T-cell (primary cell): ENCODE results near the gene OTUD1. TPM values are rescaled to one million over a fixed set of nuclear protein-coding genes. Genes with fewer than 3 reads are reported as not detected.

Experiments used
- ATAC-seq, 4 experiments: fragments of 200-7000 bp in 3 of 4; fragments of 150-1000 bp in 1 of 4; cut with Tn5 transposase; replicated peaks in 1 of 4; 1 replicate in 3 of 4; 2 replicates in 1 of 4; pipeline ENCODE4 v1.10.0; 2021; ENCODE audit warnings: moderate library complexity in 3 of 4, mild to moderate bottlenecking in 2 of 4, moderate number of reproducible peaks in 1 of 4
- CTCF ChIA-PET, 2 donors: fragments of 300-600 bp; sonication (Branson Sonifier 250); formaldehyde crosslinking; loops; one replicate each; lab custom pipeline; 2022; ENCODE audit warnings: antibody characterized with exemption in 2 of 2; lab: Charles Lee
- POLR2A ChIA-PET, 2 donors: fragments of 300-600 bp; sonication (Branson Sonifier 250); formaldehyde crosslinking; loops; one replicate each; lab custom pipeline; 2022; ENCODE audit warnings: antibody characterized with exemption in 2 of 2; lab: Charles Lee
- DNase-seq, 35 experiments: peaks; one replicate each; pipeline versions ENCODE4 v3.0.0 to v3.0.0-alpha.2; 2013 to 2023
- H3K27ac ChIP-seq: one replicate; pipeline ENCODE4 v1.5.1; 2013; ENCODE audit warnings: low read length
- H3K27me3 ChIP-seq, 2 experiments: replicated peaks in 1 of 2; 1 replicate in 1 of 2; 2 replicates in 1 of 2; pipeline versions ENCODE4 v1.6.1 to v1.7.0; 2013; ENCODE audit warnings: low read length in 1 of 2, mixed read lengths in 1 of 2; ENCODE audit not compliant: control insufficient read depth in 2 of 2, insufficient read depth in 2 of 2; ENCODE audit errors: extremely low read depth in 1 of 2
- H3K36me3 ChIP-seq, 2 donors: 1 replicate in 1 of 2; 2 replicates in 1 of 2; pipeline versions ENCODE4 v1.6.1 to v1.7.0; 2013; ENCODE audit warnings: low read length in 1 of 2; ENCODE audit not compliant: control insufficient read depth in 2 of 2, insufficient read depth in 1 of 2; ENCODE audit errors: extremely low read depth in 1 of 2
- H3K4me1 ChIP-seq, 2 experiments: 1 replicate in 1 of 2; 2 replicates in 1 of 2; pipeline versions ENCODE4 v1.6.1 to v1.7.0; 2013; ENCODE audit warnings: low read length in 2 of 2, mixed read lengths in 1 of 2; ENCODE audit not compliant: insufficient read depth in 2 of 2, control insufficient read depth in 1 of 2; ENCODE audit errors: extremely low read depth in 1 of 2
- H3K4me3 ChIP-seq, 2 donors: 1 replicate in 1 of 2; 2 replicates in 1 of 2; pipeline versions ENCODE4 v1.5.1 to v1.7.0; 2013; ENCODE audit warnings: mild to moderate bottlenecking in 2 of 2, low read length in 1 of 2, moderate library complexity in 1 of 2; ENCODE audit not compliant: control insufficient read depth in 1 of 2; ENCODE audit errors: extremely low read depth in 1 of 2
- H3K9me3 ChIP-seq: 2 replicates; pipeline ENCODE4 v1.7.0; 2013
- H3K27ac Mint-ChIP-seq, 2 donors: one replicate each; pipeline ENCODE4 v1.8.0; 2020 to 2021; ENCODE audit warnings: mild to moderate bottlenecking in 2 of 2, mixed read lengths in 2 of 2
- H3K27me3 Mint-ChIP-seq, 2 donors: one replicate each; pipeline ENCODE4 v1.8.0; 2021 to 2022; ENCODE audit warnings: mixed read lengths in 2 of 2
- H3K36me3 Mint-ChIP-seq: one replicate; pipeline ENCODE4 v1.8.0; 2021; ENCODE audit warnings: mixed read lengths
- H3K4me1 Mint-ChIP-seq, 3 donors: one replicate each; pipeline ENCODE4 v1.8.0; 2020 to 2022; ENCODE audit warnings: mixed read lengths in 3 of 3, mild to moderate bottlenecking in 1 of 3
- H3K4me3 Mint-ChIP-seq, 3 donors: one replicate each; pipeline ENCODE4 v1.8.0; 2020 to 2022; ENCODE audit warnings: mild to moderate bottlenecking in 3 of 3, mixed read lengths in 3 of 3, moderate library complexity in 3 of 3
- H3K9me3 Mint-ChIP-seq, 3 donors: one replicate each; pipeline ENCODE4 v1.8.0; 2020 to 2022; ENCODE audit warnings: mixed read lengths in 3 of 3
- WGBS: methylation state at CpG from one replicate; pipeline ENCODE4 v1.1.5; 2013; ENCODE audit warnings: missing lambda C conversion rate; ENCODE audit not compliant: insufficient coverage; 5-methylcytosine and 5-hydroxymethylcytosine counted together
- total RNA-seq, 35 experiments: library from RNA in 6 of 35; stranded (reverse) in 6 of 35; fragments of 120-200 nt in 1 of 35; gene quantifications; one replicate each; pipeline versions ENCODE4 v1.2.1 to v1.2.4 and lab custom pipeline; 2013 to 2026

The OTUD1 gene
- total RNA-seq, 5 donors from 2014 or later (not counting 1 experiment from before 2014, with no cell fraction given): 23.0 to 55.8 (median 28.5) TPM

DNA sequence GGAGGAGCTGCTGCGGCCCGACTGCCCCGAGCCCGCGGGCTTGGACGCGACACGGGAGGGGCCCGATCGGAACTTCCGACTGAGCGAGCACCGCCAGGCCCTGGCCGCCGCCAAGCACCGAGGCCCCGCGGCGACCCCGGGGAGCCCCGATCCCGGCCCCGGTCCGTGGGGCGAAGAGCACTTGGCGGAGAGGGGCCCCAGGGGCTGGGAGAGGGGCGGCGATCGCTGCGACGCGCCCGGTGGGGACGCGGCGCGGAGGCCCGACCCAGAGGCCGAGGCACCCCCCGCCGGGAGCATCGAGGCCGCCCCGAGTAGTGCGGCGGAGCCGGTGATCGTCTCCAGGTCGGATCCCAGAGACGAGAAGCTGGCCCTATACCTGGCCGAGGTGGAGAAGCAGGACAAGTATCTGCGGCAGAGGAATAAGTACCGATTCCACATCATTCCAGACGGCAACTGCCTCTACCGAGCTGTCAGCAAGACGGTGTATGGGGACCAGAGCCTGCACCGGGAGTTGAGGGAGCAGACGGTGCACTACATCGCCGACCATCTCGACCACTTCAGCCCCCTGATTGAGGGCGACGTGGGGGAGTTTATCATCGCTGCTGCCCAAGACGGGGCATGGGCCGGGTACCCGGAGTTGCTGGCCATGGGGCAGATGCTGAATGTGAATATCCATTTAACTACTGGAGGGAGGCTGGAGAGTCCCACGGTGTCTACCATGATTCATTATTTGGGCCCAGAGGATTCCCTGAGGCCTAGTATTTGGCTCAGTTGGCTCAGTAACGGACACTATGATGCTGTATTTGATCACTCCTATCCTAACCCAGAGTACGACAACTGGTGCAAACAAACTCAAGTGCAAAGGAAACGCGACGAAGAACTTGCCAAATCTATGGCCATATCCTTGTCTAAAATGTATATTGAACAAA, 1.4 kb downstream of the OTUD1 start:
- Histone ChIP-seq H3K36me3 (peaks cover 0 to 3% of the 10 kb centered on the region in 2 donors), H3K9me3 (no peaks in the 10 kb centered on the region), H3K27me3 (no peaks in the 10 kb centered on the region), H3K4me1 (peaks cover 12 to 25% of the 10 kb centered on the region in 2 experiments), H3K4me3 (peak overlapping the region; percentile 68 to 70), H3K27ac (no peak overlapping the region)
- ChIA-PET CTCF (no interaction called here), POLR2A (interaction anchor here in 1 of 2 donors (0.5 kb wide), 1 partner anchor 1189 kb away, joined by 4 read pairs; no protein-coding TSS in a partner anchor)
- Mint-ChIP-seq H3K27ac (peak overlapping the region; percentile 83 to 91), H3K4me3 (peak overlapping the region; percentile 89 to 92 (median 91)), H3K9me3 (no peaks in the 10 kb centered on the region), H3K36me3 (peaks cover 19% of the 10 kb centered on the region), H3K27me3 (no peaks in the 10 kb centered on the region), H3K4me1 (peaks cover 43 to 47% (median 47%) of the 10 kb centered on the region in 3 donors)
- DNase-seq: peak in 24 of 35 experiments; percentile 1 to 46 (median 14)
- WGBS: 3% methylated on average over 65 of the region's 73 CpGs
- ATAC-seq: peak in 2 of 4 experiments; percentile 2 to 4

GRCh38 chr10:23441251-23441650, 2.4 kb downstream of the OTUD1 start:
- no peaks in the 10 kb centered on the region for H3K27me3 Mint-ChIP-seq

DNA sequence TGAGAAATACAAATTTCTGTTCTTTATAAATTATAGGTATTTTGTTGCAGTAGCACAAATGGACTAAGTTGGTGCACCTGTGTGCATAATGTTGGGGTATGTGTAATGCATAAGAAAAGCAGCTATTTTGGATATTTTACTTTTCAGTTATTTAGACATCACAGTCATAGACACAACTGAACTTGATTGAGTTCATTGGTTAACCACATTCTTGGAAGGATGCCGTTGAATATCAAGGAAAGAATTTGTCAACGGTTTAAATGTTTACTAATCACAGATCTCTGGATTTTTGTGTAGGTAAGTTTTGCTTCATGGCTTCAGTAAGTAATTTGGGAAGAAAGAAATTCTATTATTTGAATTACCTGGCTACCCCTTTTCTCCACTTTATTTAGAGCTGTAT, 4.1 kb downstream of the OTUD1 start:
- Mint-ChIP-seq H3K4me1 (peaks cover 53 to 59% (median 57%) of the 10 kb centered on the region in 3 donors), H3K36me3 (peaks cover 29% of the 10 kb centered on the region), H3K4me3 (peak overlapping the region; percentile 89 to 92 (median 91)), H3K27ac (no peak overlapping the region), H3K27me3 (no peaks in the 10 kb centered on the region), H3K9me3 (no peaks in the 10 kb centered on the region)
- ATAC-seq (no peak), DNase-seq (no peak)
- no peak overlapping the region for H3K27ac ChIP-seq
- H3K36me3 ChIP-seq: peaks cover 0 to 3% of the 10 kb centered on the region in 2 donors
- no peaks in the 10 kb centered on the region for H3K27me3 ChIP-seq
- H3K9me3 ChIP-seq: no peaks in the 10 kb centered on the region
- POLR2A ChIA-PET: interaction anchor here in 1 of 2 donors (1.2 kb wide), 1 partner anchor 18 kb away, joined by 3 read pairs; no protein-coding TSS in a partner anchor
- CTCF ChIA-PET: interaction anchor here (0.5 to 0.7 kb wide), 2 partner anchors 79 to 1336 kb away, joined by 3 read pairs; no protein-coding TSS in a partner anchor
- H3K4me1 ChIP-seq: peaks cover 12 to 23% of the 10 kb centered on the region in 2 experiments
- no peak overlapping the region for H3K4me3 ChIP-seq
- WGBS: no CpG with 5 or more reads among the region's 2 CpGs

More at GRCh38 chr10:23441251-23441650, 2.4 kb downstream of the OTUD1 start:
- peak overlapping the region in 1 of 2 donors; percentile 61 for H3K27ac Mint-ChIP-seq
- H3K4me3 Mint-ChIP-seq: peak overlapping the region; percentile 89 to 92 (median 91)
- Histone ChIP-seq H3K27ac (no peak overlapping the region), H3K4me3 (peak overlapping the region in 1 of 2 donors; percentile 68), H3K36me3 (peaks cover 0 to 3% of the 10 kb centered on the region in 2 donors), H3K9me3 (no peaks in the 10 kb centered on the region), H3K4me1 (peaks cover 12 to 25% of the 10 kb centered on the region in 2 experiments), H3K27me3 (no peaks in the 10 kb centered on the region)
- ChIA-PET CTCF (no interaction called here), POLR2A (interaction anchor here (0.5 to 0.7 kb wide), 5 partner anchors 51 to 1457 kb away, joined by 3 to 4 read pairs (median 3); no protein-coding TSS in a partner anchor)
- no peaks in the 10 kb centered on the region for H3K9me3 Mint-ChIP-seq
- H3K4me1 Mint-ChIP-seq: peaks cover 48 to 53% (median 53%) of the 10 kb centered on the region in 3 donors
- H3K36me3 Mint-ChIP-seq: peaks cover 24% of the 10 kb centered on the region
- WGBS: 80% methylated on average over 1 of the region's 3 CpGs
- ATAC-seq (no peak), DNase-seq (no peak)

GRCh38 chr10:23445591-23445990, 6.7 kb downstream of the OTUD1 start:
- peaks cover 16 to 18% of the 10 kb centered on the region in 2 experiments for H3K4me1 ChIP-seq
- CTCF ChIA-PET: interaction anchor here in 1 of 2 donors (0.5 to 0.6 kb wide), 3 partner anchors 51 to 1906 kb away, joined by 3 to 5 read pairs (median 3); no protein-coding TSS in a partner anchor
- no peak overlapping the region for H3K27ac ChIP-seq
- Mint-ChIP-seq H3K27ac (no peak overlapping the region), H3K4me1 (peaks cover 63 to 68% (median 66%) of the 10 kb centered on the region in 3 donors), H3K36me3 (peaks cover 26% of the 10 kb centered on the region), H3K9me3 (no peaks in the 10 kb centered on the region), H3K4me3 (no peak overlapping the region), H3K27me3 (no peaks in the 10 kb centered on the region)
- POLR2A ChIA-PET: no interaction called here
- ATAC-seq: no peak
- no peak overlapping the region for H3K4me3 ChIP-seq
- WGBS: 91% methylated on average over 5 of the region's 5 CpGs
- H3K27me3 ChIP-seq: no peaks in the 10 kb centered on the region
- H3K9me3 ChIP-seq: no peaks in the 10 kb centered on the region
- H3K36me3 ChIP-seq: peaks cover 0 to 3% of the 10 kb centered on the region in 2 donors
- no peak for DNase-seq

DNA sequence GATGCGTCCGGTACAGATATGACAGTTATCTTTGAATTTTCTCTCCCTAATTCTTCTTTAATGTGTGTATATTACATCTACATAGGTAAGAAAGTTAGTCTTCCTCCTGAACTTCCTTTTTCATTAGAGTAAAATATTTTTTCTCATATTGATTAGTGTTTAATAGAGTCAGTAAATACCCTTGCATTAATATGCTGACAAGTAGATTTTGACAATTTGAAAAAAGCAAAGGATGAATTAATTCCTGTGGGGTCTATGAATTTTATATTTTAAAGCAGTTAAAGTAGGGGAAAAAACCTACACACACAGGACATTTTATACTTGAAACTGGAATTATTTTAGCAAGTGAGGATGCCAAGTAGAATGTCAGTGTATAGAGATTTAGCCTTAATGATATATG, 9.4 kb downstream of the OTUD1 start:
- CTCF ChIA-PET: no interaction called here
- no peak overlapping the region for H3K4me3 ChIP-seq

More for the DNA sequence above, 9.4 kb downstream of the OTUD1 start:
- H3K4me1 ChIP-seq: peaks cover 7 to 11% of the 10 kb centered on the region in 2 experiments
- peak overlapping the region; percentile 71 to 73 for H3K27ac Mint-ChIP-seq
- H3K4me3 Mint-ChIP-seq: no peak overlapping the region
- no peaks in the 10 kb centered on the region for H3K9me3 Mint-ChIP-seq
- POLR2A ChIA-PET: no interaction called here
- no peaks in the 10 kb centered on the region for H3K27me3 ChIP-seq
- H3K27ac ChIP-seq: peak overlapping the region; percentile 46
- H3K9me3 ChIP-seq: no peaks in the 10 kb centered on the region
- H3K4me1 Mint-ChIP-seq: peaks cover 36 to 44% (median 41%) of the 10 kb centered on the region in 3 donors
- no CpG with 5 or more reads among the region's 2 CpGs for WGBS
- no peak for ATAC-seq
- H3K36me3 ChIP-seq: peaks cover 0 to 3% of the 10 kb centered on the region in 2 donors
- H3K36me3 Mint-ChIP-seq: peaks cover 13% of the 10 kb centered on the region
- no peaks in the 10 kb centered on the region for H3K27me3 Mint-ChIP-seq
- no peak for DNase-seq
